GM19238 (cell line): ENCODE results near the gene OLA1.

Source experiments
- DNase-seq: peaks from one replicate; pipeline ENCODE4 v3.0.0; 2011; ENCODE audit warnings: low spot score; ENCODE audit not compliant: insufficient read length

OLA1 gene

DNA sequence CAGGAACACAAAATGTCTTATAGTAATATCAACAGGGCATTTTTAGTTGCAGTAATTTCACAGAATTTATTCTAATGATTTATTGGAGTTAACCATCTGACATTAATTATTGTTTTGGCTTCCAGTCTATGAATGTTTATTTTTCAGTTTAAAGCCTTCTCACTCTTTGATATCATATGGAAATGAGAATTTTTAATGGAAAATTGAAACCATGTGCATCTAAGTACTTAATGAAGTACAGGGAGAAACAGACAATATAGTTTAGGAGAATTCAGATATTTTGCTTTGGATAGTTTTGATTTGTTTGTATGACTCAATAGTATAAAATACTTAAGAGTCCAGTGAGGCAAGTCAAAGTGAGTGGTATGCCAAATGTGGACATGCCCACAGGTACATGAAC is 126.1 kb downstream of the OLA1 start:
- DNase-seq: no peak

DNA sequence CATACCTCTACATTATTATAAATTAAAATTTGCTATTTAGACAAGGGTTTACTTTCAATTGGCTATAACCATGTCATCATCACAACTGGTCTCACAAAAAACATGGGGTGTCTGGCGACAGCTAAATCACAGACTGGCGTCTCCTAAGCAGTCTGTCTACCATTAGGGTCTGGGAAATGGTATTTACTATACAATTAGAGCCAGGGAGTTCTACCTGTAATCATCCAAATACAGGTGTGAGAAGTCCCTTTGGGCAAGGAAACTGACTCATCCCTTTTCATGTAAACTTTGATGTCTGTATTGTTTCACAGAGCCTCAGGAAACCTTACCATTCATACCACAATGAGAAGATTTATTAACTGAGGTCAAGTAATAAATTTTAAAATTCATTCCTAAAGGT is 126.7 kb downstream of the OLA1 start:
- no peak for DNase-seq

DNA sequence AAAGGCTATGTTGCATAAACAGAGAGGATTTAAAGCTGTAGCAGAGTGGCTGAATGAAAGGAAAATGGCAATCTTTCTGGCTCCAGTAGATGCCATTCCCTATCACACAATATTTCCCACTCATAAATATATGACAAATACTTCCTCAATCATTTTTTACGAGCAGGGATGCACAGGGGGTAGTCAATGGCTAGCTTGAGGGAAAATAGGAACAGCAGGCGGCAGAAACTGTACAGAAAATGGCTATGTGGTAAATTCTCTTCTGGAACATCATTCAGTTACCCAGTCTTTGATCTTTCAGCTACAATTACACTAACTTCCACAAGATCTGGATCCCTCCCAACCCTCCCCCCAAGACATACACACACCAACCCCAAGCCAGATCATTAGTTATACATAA is 127.2 kb downstream of the OLA1 start:
- no peak for DNase-seq

DNA sequence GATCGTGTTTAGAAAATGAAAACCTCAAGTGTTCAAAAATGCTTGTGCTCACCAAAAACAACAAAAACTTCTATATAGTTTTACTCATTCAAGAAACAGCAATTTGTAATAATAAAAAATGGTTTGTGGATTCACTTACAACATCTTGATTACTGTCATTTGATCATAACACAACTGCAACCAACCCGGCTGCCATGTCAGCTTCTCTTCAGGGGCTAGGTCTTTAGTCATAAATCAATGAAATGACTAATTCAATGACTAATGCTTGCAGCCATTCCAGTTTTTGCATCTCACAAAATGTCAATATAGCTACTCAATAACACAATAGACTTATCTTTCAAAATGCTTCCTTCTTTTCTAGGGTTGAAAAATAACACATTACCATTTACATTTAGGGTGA is 128.0 kb downstream of the OLA1 start:
- no peak for DNase-seq

DNA sequence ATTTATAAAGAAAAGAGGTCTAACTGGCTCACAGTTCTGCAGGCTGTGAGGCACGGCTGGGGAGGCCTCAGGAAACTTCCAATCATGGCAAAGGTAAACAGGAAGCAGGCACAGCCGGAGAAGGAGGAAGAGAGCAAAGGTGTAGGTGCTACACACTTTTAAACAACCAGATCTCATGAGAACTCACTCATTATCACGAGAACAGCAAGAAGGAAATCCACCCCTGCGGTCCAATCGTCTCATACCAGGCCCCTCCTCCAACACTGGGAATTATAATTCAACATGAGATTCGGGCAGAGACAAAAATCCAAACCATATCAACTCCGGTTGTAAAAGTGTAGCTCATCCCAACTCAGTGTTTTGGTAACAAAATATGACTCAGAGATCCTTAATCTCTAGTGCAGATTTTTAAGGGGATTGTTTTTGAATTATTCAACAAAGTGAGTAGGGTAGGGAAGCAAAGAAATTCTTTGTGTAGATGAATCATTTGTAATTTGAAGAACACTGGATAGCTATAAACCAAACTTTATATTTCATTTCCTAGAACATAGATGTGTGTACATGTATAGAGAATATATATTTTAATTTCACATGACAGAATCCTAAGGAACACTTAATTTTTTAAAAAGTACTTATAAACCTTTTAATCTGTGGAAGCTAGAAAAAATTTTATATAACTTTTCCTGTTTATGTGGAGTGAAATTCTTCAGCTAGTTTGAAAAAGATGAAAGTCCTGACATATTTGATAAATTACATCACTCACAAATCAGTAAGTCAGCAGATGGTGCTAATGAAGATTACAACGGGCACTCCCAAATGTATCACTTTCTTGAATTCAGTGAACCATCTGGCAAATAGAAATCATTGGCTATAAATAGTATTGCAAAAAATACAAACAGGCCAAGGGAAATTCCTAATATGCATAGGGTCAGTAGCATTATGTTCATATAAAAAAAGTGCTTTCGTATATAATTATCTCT is 130.1 kb downstream of the OLA1 start:
- no peak for DNase-seq

DNA sequence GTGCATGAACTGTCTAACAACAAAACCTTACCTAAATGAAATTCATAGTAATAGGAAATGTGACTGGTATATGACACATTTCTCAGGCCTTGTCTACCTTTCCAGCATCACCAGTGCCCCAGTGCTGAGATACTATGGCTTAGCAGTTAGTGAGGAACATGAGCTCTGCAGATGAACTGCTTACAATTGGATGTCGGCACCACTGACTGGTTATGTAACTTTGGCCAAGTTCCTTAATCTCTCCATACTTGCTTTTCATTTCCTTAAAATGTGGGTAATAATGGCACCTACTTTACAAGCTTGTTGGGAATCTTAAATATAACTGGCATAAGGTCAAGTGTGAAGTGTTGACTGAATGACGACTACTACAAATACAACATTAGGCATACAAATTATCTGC is 136.3 kb downstream of the OLA1 start:
- no peak for DNase-seq

DNA sequence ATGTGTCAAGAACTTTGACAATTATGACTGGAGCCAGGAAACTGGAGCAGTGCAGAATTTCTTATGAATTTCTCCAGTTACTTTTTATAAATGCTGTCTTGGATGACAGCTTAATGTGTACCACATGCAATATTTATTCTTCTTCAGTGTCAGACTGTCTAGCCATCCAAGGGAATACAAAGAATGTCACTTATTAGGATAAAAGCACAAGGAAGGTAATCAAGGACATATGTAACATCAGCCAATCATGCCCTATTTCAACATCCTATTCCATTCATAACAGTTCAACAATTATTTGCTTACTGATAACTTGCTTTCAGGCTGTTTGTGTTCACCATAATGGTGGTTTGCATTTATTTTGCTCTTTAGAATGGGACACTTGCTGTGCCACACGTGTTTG is 139.8 kb downstream of the OLA1 start:
- no peak for DNase-seq

DNA sequence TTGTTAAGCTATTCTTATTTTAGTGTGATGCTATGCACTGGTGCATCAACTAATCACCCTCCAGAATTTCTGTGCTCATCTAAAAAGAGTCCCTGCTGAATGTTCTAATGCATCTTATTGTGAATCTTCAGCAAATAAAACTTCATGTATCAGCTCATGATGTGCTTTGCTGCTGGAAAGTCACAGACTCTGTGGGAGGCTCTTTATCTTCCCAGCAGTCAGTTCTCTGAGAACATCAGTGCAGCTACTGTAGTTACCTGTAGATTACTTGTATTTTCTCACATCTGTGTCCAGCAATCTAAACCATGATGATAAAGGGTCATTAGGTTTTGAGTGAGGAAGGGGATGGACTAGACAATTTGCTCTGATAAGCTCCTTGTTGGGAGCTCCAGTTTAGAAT is 141.6 kb downstream of the OLA1 start:
- DNase-seq: no peak

DNA sequence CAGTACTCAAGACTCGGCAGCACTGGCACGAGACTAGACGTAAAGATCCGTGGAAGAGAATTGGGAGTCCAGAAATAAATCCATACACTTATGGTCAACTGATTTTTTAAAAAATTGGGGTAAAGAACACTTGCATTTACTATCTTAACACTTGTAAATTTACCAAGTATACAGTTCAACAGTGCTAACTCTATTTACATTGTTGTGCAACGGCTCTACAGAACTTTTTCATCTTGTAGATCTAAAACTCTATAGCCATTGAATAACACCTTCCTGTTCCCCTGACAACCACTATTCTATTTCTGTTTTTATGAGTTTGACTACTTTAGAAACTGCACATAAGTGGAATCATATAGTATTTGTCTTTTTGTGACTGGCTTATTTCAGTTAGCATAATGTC is 153.8 kb downstream of the OLA1 start:
- no peak for DNase-seq

DNA sequence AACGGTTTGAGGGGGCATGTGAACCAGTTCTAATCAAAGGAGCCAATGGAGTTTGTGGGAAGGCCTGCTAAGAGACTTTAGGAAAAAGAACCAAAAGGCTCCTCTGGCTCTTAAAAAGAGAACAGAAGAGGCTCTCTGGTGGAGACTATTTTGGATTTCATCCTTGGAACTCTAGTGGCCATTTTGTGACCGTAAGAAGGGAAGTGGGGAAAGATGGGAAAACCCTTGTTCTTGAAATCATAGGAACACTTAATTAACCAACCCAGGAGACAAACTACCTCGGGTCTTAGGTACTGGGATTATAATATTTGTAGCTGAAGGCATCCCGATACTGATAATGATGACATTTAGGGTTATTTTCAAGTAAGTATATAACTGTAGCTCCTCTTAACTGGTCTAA is 157.9 kb downstream of the OLA1 start:
- no peak for DNase-seq

DNA sequence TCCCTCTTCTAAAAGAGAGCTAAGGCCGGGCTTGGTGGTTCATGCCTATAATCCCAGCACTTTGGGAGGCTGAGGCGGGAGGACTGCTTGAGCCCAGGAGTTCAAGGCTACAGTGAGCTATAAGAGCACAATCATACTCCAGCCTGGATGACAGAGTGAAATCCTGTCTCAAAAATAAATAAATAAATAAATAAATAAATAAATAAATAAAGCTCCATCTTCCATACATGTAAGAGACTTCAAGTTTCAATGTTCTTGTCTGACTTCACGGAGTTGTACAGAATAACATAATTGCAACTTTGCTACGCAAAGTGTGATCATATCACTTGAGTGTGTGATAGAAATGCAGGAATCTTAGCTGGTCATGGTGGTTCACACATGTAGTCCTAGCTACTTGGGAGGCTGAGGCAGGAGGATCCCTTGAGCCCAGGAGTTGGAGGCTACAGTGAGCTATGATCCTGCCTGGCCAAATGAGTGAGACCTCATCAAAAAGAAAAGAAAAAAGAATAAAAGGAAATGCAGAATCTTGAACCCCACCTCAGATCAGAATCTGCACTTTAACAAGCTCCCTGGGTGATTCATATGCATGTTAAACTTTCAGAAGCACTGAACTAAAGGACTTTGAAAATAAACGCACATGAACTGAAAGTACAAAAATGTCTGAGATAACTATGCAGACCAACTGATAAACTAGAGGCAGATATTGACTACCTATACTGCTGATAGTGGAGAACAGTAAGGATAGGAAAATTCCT is 159.4 kb downstream of the OLA1 start:
- no peak for DNase-seq

DNA sequence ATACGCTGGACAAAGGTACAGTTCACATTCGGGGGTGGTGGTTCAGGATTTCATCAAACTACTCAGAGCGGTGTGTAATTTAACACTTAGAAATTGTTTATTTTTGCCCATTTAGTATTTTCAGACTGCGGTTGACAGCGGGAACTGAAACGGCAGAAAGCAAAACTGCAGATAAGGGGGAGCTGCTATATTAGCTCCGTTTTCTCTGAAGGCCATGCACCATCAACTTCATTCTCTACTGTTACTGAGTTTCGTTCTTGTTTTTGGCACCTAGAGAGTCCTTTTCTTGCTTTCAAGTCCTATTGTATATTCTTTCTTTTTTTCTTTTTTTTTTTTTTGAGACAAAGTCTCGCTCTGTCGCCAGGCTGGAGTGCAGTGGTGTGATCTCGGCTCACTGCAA is 161.6 kb downstream of the OLA1 start:
- DNase-seq: no peak

DNA sequence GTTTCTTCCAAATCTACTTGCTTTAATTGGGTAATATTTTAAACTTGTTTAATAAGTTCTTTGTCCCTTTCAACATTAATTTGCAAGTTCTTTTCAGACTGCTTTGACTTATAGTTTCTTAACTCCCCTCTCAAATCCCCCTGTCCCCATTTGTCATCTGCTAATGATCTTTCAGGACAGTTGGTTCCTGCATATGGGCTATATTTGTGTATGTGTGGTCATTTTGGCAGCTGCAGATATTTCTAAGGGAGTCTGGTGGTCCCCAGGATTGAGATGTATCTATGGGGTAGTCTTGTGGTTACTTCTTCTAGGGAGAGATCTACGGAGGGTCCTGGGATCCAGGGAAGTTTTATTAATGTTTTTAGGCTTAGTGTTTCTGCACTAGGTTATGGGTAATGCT is 162.6 kb downstream of the OLA1 start:
- no peak for DNase-seq

DNA sequence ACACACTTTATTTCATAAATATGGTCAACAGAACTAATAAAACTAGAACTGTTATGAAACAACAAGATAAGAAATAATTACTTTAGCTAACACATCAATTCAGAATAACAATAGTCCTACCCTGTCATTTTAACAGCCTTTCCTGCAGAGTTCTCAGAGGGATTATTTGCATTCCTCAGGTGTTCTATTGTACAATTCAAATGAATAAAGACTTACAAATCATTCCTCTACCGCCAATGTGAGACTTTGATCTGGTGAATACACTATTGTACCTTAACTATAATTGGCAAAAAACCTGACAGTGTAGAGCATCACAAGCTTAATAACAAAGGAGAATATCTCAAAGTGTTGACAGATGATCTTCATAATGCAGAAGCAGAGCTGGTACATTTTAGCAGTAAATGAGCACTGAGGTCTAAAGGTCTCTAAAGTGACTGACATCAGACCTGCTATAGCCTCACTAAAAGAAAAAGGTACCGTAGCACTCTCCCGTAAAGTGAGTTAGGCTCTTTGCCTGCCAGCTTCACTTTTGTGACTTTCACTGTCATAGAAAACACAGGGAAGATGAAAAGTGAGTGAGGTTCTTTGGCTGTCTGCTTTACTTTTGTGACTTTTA is 164.4 kb downstream of the OLA1 start:
- DNase-seq: no peak

DNA sequence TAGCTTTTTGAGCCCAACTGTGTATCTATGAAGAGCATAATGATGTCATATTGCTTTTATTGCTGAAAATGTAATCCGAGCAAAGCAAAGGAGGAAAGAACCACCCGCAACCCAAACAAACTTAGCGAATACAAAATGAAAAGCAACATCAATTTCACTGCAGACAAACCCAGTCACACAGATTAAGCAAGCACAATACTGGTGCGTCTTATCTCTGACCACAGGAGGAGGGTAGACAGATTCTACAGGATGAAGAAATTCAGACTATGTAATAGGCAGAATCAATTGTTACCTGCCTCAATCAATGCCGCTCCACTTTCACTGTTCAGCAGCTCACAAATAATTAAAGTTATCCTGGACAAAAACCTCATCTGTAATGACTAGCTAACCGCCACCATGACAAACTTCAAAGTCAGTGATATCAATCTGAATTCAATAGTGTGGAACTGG is 167.6 kb downstream of the OLA1 start:
- DNase-seq: no peak

DNA sequence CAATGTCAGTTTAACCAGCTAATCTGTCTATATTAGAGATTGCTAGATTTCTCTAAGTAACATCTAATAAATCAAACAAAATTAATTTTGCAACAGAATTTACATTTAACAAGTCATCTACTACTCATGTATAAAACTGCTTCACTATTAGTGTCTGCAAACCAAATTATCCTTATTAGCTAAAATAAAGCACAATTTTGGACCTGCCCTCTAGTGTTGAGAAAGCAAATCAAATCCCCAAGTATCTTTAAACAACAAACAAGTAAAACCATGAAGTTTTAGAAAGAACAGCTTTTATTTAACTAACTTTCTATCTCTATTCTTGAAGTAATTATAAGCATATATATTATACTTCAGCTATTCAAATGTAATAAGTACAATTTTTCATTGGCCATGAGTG is 170.1 kb downstream of the OLA1 start:
- no peak for DNase-seq

DNA sequence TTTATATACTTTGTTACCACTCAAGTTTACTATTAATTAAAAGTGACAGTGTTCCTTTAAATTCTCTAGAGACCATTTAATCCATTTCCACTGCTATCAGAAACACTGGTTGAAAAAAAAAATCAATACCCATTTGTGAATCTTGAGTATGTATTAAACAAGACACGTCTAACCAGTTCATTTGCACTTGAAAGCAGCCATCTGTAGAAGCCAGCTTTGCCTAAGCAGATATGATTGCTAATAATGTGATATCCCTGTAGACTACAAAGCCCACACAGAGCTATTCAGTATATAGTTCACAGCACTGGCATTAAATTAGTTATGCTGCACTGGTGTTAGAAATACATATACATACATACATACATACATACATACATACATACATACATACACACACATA is 171.4 kb downstream of the OLA1 start:
- DNase-seq: no peak

DNA sequence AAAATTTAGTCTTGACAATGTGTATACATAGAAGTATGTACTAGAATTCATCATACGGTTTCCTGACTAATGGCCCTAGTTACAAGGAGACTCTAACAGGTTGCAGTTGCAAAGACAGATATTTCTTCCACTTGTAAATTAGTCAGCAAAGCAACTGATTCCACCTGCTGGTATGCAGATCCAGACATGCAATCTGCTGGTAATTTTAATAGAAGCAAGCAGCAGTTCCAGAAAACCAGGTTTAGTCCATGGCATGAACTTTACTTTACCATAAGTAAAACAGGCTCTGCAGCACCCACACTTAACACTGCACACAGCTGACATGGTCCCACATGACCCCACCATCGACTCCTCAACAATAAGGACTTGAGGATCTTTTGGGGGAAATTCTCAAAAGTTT is 172.3 kb downstream of the OLA1 start:
- DNase-seq: no peak

DNA sequence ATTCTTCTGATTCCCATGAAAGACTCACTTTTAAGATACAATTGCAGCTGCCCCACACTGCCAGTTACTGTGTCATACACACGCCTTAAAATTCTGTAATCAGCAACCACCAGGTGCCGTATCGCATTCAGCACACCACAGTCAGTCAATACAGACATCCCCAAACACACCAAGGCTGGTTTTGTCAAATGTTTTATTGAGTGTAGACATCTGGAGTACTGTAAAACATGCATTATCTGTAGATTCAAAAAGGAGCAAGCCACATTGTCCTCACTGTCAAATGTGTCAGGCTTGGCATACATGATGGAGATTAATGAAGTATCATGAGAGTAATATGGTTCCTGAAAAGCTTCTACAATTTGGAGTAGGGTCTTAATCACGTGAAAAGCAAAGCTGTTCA is 173.5 kb downstream of the OLA1 start:
- DNase-seq: no peak

DNA sequence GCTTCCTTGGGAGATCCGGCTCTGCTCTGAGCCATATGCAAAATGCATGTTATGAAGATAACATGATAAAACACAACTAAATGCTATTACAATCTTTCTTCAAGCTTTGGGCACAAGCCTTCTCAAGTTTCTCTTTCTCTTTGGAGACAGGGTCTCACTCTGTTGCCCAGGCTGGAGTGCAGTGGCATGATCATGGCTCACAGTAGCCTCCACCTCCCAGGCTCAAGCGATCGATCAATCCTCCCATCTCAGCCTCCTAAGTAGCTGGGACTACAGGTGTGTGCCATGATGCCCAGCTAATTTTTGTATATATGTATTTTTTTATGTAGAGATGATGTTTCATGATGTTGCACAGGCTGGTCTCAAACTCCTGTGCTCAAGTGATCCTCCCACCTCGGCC is 175.5 kb downstream of the OLA1 start:
- DNase-seq: no peak

DNA sequence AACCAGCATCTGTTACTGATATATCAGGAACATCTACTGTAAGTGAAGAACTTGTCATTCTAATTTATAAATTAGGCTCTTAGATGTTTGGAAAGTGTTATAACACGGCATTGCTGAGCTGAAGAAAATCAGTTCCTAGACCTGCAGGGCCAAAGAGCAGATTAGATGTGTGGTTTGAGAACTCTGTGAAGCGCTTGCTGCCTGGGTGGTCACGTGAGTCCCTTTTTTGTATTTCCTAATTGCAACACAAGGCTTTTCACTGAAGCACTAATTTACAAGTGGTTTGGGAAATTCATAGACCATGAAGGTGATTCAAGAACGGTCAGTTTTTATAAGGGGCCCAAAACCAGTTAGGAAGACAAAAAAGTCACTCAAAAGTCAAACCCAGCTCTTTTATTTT is 176.3 kb downstream of the OLA1 start:
- no peak for DNase-seq

DNA sequence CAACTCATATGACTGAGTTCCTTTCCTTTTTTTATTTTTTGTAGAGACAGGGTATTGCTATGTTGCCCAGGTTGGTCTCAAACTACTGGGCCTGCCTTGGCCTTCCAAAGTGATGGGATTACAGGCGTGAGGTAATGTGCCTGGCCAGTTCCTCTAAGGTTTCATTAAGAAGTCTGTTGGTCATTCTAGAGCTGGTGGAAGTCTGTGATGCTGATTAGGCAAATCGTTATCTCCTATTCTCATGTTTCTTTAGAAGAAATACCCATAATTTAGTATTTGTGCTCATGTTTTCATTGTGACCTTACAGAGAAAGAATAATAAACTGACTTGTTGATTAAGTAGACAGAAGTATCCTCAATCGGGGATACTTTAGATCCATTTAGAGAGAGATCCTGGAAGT is 177.0 kb downstream of the OLA1 start:
- no peak for DNase-seq
